Stomach smooth muscle (tissue), 2 donors: Measurements from ENCODE around the gene PLPP3.

Experiments used
- H3K27ac ChIP-seq: one replicate; pipeline ENCODE4 v1.7.0; 2013; ENCODE audit warnings: mild to moderate bottlenecking, low read length, inconsistent platforms
- H3K27me3 ChIP-seq, 2 donors: one replicate each; pipeline ENCODE4 v1.7.0; 2013; ENCODE audit warnings: low read length in 2 of 2; ENCODE audit not compliant: insufficient read depth in 2 of 2, control insufficient read depth in 1 of 2
- H3K36me3 ChIP-seq, 2 donors: one replicate each; pipeline ENCODE4 v1.7.0; 2013; ENCODE audit warnings: low read length in 2 of 2; ENCODE audit not compliant: control insufficient read depth in 2 of 2, insufficient read depth in 2 of 2
- H3K4me1 ChIP-seq: one replicate; pipeline ENCODE4 v1.7.0; 2013; ENCODE audit warnings: low read length; ENCODE audit not compliant: control insufficient read depth, insufficient read depth
- H3K4me3 ChIP-seq, 2 donors: one replicate each; pipeline ENCODE4 v1.7.0; 2013; ENCODE audit warnings: low read length in 2 of 2
- H3K9ac ChIP-seq, 2 donors: one replicate each; pipeline ENCODE4 v1.7.0; 2013; ENCODE audit warnings: low read length in 2 of 2, mild to moderate bottlenecking in 1 of 2
- H3K9me3 ChIP-seq, 2 donors: one replicate each; pipeline ENCODE4 v1.7.0; 2013; ENCODE audit warnings: low read length in 2 of 2; ENCODE audit not compliant: control insufficient read depth in 2 of 2
- donor health status: healthy.
- donor health status: Pancreatic carcinoma.

The PLPP3 gene

DNA sequence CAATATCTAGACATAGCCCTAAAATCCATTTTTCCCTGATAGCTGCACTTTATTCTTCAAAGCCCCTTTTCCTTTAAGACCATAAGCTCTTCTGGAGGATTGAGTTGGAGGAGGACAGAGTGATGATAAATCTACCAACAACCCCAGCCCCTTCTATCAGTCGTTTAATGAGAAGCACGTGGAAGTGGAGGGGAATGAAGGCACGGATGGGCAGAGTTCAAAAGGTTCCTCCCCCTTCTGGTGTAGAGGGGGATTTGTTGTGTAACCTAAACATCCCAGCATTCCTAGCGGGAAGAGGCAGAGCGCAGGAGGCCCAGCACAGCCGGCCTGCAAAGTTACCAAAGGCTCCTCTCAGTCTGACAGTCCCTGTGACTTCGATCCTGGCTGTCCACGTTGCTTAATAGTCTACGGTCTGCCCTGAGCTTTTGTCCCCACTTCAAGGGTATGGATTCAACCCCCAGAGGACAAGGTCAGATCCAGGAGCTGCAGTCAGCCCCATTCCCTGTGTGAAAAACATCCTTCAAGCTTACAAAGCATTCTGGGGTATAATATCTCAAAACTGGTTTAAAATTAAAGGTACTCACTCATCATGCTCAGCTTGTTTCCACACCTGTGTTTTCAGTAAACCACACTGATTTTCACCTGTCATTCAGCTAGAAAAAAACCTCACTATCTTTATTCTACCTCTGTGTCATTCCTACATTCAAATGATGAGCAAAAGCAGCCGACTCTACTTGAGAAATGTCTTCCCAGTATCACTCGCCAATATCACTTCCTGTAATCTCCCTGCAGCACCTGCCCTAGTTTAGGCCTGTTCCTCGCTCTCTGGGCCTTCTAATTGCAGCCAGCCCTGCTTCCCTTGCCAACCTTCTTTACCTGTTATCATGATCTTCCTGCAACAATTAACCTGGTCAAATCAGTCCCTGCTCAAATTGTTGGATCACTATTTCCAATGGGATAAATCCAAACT is 117.9 kb downstream of the PLPP3 start:
- Histone ChIP-seq H3K27ac (no peak overlapping the region), H3K9ac (no peak overlapping the region), H3K4me1 (peaks cover 6% of the 10 kb centered on the region), H3K27me3 (no peaks in the 10 kb centered on the region), H3K9me3 (no peaks in the 10 kb centered on the region), H3K4me3 (no peak overlapping the region), H3K36me3 (no peaks in the 10 kb centered on the region)

DNA sequence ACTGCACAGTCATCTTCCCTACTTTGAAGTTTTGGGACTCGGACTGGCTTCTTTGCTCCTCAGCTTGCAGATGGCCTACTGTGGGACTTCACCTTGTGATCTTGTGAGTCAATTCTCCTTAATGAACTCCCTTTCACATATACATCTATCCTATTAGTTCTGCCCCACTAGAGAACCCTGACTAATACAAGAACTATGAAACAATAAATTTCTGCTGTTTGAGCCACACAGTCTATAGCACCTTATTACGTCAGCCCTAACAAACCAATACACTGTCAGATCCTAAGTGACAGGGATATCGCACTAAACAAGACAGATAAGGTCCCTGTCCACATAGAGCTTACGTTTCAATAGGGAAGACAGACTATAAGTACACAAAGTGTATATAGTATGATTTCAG is 120.1 kb downstream of the PLPP3 start:
- no peak overlapping the region for H3K9ac ChIP-seq
- no peaks in the 10 kb centered on the region for H3K36me3 ChIP-seq
- H3K9me3 ChIP-seq: no peaks in the 10 kb centered on the region
- H3K27ac ChIP-seq: no peak overlapping the region
- no peaks in the 10 kb centered on the region for H3K27me3 ChIP-seq
- H3K4me3 ChIP-seq: no peak overlapping the region
- peaks cover 8% of the 10 kb centered on the region for H3K4me1 ChIP-seq

DNA sequence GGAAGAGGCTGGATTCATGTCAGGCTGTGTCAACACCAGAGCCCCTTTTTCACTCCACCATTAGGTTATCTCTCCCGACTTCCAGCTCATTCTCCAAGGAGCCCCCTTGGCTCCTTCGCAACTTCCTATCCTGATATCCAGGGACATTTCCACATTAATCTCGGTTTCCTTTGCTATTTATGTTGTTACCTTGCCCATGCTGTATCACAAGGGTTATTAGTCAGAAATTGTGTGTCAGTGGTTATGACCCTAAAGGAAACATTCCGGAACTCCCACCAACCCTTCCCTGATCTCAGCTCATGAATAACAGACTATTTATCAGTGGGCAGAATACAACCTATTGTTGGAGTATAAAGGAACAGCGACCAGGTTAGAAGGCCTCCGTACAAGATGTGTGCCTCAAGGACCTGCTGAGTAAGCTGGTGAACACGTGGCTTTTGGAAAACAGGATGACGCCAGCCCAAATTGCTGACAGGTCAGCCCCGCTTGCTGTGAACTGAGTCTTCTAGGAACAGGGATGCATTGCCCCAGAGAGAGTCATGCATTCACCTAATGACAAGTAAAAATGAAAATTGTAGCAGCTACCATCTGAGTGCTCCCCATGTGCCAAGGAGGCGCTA is 121.5 kb downstream of the PLPP3 start:
- Histone ChIP-seq H3K4me3 (no peak overlapping the region), H3K36me3 (no peaks in the 10 kb centered on the region), H3K4me1 (peaks cover 16% of the 10 kb centered on the region), H3K9me3 (no peaks in the 10 kb centered on the region), H3K27ac (no peak overlapping the region), H3K27me3 (no peaks in the 10 kb centered on the region), H3K9ac (no peak overlapping the region)

DNA sequence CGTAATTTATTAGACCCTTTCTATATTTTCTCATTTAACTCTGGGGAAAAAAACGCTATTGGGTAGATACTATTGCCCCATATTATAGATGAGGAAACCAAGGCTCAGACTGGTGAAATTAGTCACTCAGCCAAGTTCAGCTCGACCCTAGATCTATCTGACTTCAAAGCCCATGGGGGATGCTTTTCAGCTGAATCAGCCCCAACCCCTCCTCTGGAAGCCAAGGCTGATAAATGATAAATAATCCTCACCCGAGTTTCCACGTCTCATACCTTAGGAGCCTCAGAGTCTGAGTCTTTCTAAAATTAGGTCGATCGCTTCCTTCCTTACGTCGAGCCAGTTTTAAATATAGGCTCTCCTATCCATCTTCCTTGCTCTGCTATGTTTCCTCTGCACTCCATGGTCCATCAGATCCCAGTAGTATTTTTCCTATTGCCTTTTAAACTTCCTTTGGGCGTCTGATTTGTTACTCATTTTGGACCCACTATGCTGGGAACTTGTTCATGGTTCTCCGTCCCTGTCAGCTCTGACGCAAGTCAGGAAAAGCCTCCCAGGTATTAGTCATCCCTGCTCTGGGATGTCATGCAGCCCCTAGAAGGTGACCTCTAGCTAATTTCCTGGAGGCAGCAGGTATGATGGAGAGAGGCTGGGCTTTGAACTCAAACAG is 122.8 kb downstream of the PLPP3 start:
- H3K27me3 ChIP-seq: no peaks in the 10 kb centered on the region
- H3K27ac ChIP-seq: no peak overlapping the region
- no peaks in the 10 kb centered on the region for H3K9me3 ChIP-seq
- H3K4me3 ChIP-seq: no peak overlapping the region
- no peak overlapping the region for H3K9ac ChIP-seq
- H3K4me1 ChIP-seq: peaks cover 29% of the 10 kb centered on the region
- no peaks in the 10 kb centered on the region for H3K36me3 ChIP-seq

DNA sequence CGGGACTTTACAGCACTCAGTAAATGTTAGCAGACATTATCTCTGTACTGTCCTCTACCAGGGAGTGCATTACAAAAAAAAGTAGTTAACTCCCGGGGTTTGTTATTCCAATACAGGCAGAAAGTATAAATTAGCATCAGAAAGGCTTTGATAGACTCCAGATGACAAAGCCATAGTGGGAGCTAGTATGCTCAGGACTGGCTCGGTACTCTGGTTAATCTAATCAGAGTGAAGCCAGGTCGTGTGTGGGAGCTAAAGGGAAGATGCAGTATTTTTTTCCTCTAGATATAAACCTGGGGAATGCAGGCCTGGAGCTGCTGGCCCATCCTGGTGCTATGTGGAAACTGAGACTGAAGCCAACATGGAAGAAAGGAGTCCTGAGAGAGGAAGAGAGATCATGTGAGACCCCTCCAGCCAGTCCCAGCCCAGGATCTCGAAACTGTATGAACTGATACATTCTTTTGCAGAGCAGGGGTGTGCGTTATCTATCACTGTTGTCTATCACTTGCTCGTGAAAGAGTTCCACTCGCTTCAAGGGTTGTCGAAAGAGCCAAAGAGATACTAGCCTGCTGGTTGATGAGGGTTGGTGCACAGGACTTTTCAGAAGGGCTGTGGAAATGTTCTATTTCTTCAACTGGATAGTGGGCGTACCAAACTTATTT is 125.8 kb downstream of the PLPP3 start:
- H3K4me1 ChIP-seq: peaks cover 39% of the 10 kb centered on the region

DNA sequence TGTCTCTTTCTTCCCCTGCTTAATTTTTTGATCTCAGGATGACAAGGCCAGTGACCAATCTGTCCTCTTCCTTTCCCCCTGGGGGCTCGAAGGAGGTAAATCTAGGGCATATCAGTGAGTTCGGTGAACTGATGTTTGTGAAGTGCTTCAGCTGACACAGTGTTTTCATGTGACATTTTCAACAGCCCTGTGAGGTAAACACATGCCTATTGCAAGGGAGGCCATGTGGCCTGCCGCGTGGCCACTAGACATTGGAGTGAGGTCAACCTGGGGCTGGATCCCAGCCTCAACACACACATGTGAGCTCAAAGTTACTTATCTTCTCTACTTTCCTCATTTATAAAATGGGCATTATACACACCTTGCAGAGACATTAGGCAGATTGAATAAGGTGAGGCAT is 126.3 kb downstream of the PLPP3 start:
- H3K4me3 ChIP-seq: no peak overlapping the region
- H3K4me1 ChIP-seq: peaks cover 39% of the 10 kb centered on the region
- H3K36me3 ChIP-seq: no peaks in the 10 kb centered on the region
- H3K9me3 ChIP-seq: no peaks in the 10 kb centered on the region
- H3K27ac ChIP-seq: peak overlapping the region; percentile 62
- no peaks in the 10 kb centered on the region for H3K27me3 ChIP-seq
- peak overlapping the region in 1 of 2 donors; percentile 4 for H3K9ac ChIP-seq

More for the DNA sequence above, 125.8 kb downstream of the PLPP3 start:
- no peak overlapping the region for H3K9ac ChIP-seq
- no peaks in the 10 kb centered on the region for H3K9me3 ChIP-seq
- H3K27ac ChIP-seq: peak overlapping the region; percentile 62
- H3K27me3 ChIP-seq: no peaks in the 10 kb centered on the region
- H3K36me3 ChIP-seq: no peaks in the 10 kb centered on the region
- no peak overlapping the region for H3K4me3 ChIP-seq

DNA sequence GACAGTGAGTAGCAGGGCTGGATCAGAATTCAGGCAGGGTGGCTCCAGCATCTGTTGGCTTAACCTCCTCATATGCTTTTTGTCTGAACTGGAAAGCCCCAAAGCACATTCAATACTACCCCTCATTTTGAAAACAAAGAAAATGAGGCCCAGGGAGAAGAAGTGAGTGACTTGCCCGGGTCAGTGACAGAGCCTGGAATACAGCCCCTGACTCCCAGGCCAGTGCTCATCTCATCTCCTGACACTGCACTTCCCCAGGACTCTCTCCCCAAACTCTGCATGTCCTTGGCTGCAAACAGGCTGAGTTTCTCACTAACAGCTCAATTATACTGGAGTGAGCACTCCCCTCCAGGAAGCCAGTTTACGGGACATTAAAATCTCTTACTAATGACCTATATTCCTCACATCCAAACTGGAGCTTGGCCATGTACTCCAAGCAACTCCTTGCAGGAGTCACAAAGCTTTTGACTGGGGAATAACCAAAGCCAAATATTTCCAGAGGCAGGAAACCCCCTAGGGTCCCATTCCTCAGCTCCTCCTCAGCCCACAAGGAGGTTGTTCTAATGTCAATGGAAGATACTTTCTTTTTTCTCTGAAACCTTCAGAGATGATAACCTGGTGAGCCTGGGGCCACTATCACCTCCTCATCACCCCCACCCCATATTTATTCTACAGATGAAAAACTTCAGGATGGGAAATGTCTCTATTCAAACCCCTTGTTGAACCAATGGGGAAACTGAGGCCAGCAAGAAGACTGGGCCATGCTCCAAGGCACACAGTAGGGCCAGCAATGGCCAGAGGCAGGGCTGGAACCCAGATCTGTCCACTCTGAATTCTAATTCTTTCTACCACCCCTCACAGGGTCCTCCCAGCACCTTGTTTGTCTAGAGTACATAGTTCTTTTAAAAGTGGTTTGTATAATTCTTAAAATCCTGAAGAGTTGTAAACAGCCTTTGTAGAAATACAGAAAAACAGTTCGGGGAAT is 127.0 kb downstream of the PLPP3 start:
- H3K4me1 ChIP-seq: peaks cover 43% of the 10 kb centered on the region
- H3K36me3 ChIP-seq: no peaks in the 10 kb centered on the region
- no peaks in the 10 kb centered on the region for H3K9me3 ChIP-seq

DNA sequence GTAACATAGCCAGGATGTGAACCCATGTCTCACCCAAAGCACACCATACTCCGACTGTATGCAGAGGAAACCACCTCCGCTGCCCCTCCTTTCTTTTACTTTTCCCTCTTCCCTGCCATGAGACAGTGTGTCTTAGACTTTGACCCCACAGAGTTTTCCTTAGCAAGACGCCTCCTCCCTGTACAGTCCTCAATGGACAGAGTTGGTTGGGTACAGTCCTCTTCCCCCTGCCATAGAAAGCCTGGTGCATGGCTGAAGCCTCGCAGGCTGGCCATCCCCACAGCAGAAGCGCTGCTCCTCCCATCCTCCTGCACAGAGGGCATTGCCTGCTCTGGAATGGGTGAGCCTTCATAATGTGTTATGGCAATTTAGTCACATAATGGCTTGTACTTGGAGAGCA is 127.9 kb downstream of the PLPP3 start:
- Histone ChIP-seq H3K36me3 (no peaks in the 10 kb centered on the region), H3K27me3 (no peaks in the 10 kb centered on the region), H3K9me3 (no peaks in the 10 kb centered on the region), H3K9ac (no peak overlapping the region), H3K27ac (no peak overlapping the region), H3K4me1 (peaks cover 46% of the 10 kb centered on the region), H3K4me3 (no peak overlapping the region)

More for the DNA sequence above, 127.0 kb downstream of the PLPP3 start:
- Histone ChIP-seq H3K27me3 (no peaks in the 10 kb centered on the region), H3K4me3 (no peak overlapping the region), H3K9ac (peak overlapping the region in 1 of 2 donors; percentile 4), H3K27ac (peak overlapping the region; percentile 62)

DNA sequence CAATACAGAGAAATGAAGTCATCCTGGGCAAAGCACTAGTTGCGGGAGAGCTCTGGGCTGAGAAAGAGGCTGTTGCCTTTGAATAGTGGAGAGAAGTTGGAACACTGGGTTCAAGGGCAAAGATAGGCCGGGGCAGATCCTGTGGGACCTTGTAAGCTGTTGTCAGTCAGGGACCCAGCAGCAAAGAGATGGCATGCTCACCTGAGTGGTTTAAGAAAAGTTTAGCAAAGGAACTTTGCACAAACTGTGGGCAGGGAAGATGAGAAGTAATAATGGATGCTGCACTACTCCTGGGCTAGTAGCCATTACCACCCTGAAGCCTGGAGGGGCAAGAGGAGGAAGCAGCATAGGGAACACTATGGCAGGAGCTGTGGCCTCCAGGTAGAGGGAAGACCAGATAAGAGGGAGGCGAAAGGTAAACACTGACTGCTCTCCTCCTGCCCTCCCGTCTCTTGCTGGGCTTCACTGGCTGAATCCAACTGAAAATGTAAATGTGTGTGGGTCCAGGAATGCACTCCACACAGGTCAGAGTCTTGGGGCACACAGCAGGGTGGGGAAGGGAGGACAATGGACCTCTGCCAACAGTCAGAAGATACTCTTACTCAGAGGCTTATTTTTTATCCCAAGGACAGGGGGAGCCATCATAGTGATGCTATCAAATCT is 129.2 kb downstream of the PLPP3 start:
- no peaks in the 10 kb centered on the region for H3K36me3 ChIP-seq
- H3K4me3 ChIP-seq: no peak overlapping the region
- peaks cover 49% of the 10 kb centered on the region for H3K4me1 ChIP-seq
- H3K9ac ChIP-seq: no peak overlapping the region
- H3K9me3 ChIP-seq: no peaks in the 10 kb centered on the region
- H3K27me3 ChIP-seq: no peaks in the 10 kb centered on the region
- no peak overlapping the region for H3K27ac ChIP-seq
